Effector CD8-positive, alpha-beta T cell (primary cell): ENCODE measurements around the gene ZNF732.
"Not testable (repeated sequence)": the region's sequence is repeated elsewhere in the genome, so short reads cannot be mapped to it uniquely, and the experiment has no call there.

Experiments used
- DNase-seq: peaks from one replicate; lab custom pipeline; 2025; lab: John Stamatoyannopoulos, UW
- total RNA-seq, 4 experiments: gene quantifications; one replicate each; lab custom pipeline; 2026; lab: John Stamatoyannopoulos, UW

The ZNF732 gene
- 0 reads per million in 4 experiments for total RNA-seq

DNA sequence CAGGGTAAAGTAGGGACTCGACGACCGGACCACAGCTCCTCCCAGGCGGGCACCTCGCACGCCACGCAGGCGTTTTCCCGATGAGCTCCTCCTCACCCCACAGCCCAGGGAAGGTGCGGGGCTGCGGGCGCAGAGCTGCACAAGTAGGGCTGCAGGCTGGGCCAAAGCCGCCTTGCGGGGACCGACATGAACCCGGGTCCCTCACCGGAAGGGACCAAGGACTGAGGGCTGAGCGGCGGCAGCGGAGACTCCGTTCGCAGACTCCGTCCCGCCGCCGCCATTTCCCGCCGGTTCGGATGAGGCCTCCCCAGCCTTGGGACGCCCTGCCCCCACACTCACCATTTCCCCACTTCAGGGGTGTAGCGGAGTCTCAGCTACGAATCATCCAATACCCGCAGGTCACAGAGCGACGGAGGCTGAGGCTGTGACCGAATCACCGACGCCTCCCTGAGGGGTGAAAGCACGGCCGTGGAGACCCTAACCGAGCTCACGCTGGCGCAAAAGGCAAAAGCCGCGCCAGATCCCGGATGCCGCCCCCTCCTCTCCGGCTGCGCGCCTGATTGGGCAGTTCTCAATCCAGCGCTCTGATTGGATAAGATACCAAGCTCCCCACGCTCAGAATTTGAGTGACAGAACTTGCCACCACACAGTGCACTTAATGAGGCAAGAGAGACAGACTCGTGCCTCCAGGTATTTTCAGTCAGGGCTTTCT, at the start of gene ZNF732:
TSS of gene ZNF732 (minus strand) at position 506 of the 712 bp plus-strand sequence. CDS start at position 342, 164 bp downstream.
- DNase-seq = no peak

DNA sequence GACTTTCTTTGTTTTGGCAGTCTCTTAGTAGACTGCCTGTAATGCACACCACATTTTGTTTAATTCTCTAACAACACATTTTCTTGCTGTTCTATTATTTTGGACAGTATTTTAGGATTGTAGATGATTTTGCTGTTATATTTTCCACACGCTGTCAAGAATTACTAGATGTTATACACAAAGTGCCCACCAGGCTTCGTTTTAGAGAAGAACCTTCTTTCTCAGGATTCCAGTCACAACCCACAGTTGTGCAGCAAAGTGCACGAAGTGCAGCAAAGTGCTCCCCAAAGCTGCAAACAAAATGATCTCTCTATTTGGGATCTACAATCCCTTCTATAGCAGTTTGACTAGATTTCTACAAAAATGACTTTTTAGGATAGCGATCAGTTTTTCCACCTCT, 34.7 kb upstream of the ZNF732 start:
- no peak for DNase-seq

DNA sequence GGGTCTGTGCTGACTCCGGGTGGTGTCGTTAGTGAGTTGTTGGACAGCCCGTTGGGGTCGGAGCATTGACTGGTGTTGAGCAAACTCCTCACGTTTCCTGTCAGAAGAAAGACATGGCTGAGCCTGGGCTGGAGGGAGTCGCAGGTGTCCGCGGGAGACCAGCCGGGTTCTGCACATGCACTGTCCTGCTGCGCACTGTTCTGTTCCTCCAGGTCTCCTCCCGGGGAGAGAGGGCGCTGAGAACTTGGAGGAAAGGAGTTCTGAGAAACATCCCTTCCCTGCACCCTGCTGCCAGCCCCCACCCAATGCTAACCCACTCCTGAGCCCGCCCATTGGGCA, 33.5 kb upstream of the ZNF732 start:
- DNase-seq = no peak

DNA sequence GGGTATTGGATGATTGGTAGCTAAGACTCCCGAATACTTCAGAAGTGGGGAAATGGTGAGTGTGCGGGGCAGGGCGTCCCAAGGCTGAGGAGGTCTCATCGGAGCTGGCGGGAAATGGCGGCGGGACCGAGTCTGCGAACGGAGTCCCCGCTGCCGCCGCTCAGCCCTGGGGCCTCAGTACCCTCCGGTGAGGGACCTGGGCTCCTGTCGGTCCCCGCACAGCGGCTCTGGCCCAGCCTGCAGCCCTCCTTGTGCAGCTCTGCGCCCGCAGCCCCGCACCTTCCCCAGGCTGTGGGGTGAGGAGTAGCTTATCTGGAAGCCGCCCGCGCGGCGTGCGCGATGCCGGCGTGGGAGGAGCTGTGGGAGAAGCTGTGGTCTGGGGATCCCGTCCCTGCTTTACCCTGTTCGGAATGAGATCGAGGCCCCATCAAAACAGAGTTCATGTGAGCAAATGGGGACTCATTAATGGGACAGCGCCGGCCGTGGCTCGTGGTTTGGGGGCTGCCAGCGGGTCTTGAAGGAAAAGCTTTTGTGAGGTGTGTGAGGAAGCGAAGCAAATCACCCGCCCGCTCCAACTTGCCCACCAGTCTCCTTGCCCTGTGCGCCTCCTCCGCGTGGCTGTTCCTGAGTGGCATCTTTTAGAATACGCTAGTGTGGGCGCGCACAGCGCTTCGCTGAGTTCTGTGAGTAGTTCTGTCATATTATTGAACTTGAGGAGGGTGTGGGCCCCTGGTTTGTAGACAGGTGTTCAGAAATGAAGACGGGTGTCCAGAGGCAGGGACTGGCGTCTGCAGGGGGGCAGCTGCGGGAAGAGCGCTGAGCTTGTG, 32.9 kb upstream of the ZNF732 start:
- peak; percentile 43 for DNase-seq

DNA sequence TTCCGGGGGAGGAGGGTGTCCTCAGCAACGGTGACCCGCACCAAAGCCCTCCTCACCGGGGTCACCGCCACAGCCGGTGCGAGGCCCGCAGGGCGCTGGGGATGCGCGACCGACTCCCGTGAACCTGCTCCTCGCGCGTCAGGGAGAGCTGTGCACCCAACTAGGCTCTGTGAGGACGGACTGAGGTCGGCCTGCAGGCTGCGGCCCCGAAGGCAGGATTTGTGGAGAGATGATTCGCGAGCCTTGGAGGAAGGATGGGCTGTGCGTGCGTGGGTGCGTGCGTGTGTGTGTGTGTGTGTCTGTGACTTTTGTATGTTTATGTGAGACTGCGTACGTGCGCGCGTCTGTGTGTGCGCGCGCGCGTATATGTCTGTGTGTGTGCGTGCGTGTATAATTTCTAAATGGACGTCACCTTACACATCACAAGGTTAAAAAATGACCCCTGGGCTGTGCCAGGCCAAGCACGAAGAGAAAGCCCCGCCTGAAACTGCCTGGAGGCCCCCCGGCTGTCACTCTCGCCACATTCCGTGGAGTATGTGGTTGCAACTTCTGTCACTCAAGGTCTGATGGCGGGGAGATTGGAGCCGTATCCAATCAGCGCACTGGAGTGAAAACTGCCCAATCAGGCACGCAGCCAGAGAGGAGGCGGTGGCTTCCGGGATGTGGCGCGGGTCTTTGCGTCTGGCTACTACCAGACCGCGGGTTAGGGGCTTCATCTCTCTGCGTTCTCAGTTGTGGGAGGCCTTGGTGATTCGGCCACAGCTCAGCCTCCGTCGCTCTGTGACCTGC, 32.1 kb upstream of the ZNF732 start, which contains the start of gene ZNF141:
TSS of gene ZNF141 (plus strand) at position 672 of the 789 bp plus-strand sequence. CDS start 170 bp downstream, outside the sequence.
- peak; percentile 89 for DNase-seq

DNA sequence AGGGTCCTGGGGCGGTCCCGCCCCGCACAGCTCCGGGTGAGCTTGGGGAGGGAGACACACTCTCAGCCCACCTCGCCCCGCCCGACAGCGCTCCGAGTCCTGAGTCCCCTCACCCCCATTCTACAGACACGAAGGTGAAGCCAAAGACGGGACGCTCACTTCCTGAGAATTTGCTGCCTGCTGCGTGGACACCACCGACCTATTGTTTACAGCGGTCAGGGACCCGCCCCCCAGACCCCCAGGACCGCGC, 31.5 kb upstream of the ZNF732 start:
- peak; percentile 38 for DNase-seq

DNA sequence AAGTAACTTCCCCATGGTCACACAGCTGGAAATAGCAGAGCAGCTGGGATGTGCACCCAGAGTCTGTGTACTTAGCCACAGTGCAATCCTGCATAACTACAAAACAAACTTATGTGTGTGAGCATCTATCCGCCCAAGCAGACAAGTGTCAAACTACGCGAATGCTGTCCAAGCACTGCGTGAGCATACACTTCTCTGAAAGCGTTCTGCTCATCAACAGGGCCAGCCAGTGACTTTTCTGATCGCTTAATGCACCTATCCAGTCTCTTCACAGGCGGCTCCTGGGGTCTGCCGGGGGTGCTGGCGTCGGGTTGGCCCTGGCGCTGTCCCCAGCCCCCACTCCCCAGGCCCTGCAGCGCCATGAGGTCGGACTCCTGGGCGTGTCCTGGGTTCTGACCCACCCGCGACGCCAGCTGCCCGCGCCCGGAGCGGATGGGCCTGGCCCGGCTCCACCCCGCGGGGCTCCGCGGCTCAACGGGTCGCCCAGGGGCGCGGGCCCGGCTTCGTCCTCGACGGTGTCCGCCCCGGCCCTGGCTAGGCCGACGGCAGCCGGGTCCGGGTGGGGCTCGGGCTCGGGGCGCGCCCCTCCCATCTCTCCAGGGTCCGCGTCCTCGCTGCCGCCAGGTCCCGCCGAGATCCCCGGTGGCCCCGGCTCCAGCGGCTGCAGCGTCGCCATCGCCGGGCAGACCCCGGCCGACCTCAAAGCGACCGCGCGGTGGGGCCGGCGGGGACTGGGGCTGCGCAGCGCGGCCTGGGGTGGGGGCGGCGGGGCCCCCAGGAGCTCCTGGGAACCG, 31.0 kb upstream of the ZNF732 start:
- DNase-seq = no peak

DNA sequence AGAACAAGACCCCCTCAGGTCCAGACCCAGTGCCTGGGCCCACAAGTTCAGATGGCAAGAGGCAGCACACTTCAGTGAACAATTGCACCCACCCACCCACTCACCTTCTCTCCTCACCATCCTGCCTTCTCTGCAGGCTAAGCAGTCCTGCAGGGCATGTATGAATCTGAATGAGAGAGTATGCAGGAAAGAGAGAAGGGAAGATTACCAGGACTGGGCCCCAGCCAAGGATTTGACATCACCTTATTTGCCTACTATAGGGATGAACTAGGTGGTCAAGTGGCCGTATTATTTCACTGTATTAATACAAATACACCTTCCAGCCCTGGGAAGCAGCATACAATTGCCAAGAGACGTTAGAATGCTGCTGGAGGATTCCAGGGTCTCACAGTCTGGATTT, 30.2 kb upstream of the ZNF732 start:
- no peak for DNase-seq

DNA sequence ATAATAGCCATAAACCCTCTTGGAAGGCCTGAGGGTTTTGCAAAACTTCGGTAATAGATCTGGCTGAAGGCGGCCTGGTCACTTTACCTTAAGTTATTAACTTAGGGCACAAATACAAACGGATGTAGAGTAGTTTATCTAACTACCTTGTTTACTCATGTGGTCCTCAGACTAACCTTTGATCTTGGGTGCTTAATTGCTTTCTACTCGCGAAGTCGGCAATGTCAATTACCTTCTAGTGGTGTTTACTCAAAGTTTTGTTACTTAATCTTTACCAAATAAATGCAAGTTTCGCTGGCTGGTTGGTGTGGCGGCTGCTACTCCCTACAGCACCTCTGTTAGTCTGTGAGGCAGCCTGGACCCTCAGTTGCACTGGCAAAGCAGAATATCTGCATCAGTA, 23.5 kb upstream of the ZNF732 start:
- no peak for DNase-seq

DNA sequence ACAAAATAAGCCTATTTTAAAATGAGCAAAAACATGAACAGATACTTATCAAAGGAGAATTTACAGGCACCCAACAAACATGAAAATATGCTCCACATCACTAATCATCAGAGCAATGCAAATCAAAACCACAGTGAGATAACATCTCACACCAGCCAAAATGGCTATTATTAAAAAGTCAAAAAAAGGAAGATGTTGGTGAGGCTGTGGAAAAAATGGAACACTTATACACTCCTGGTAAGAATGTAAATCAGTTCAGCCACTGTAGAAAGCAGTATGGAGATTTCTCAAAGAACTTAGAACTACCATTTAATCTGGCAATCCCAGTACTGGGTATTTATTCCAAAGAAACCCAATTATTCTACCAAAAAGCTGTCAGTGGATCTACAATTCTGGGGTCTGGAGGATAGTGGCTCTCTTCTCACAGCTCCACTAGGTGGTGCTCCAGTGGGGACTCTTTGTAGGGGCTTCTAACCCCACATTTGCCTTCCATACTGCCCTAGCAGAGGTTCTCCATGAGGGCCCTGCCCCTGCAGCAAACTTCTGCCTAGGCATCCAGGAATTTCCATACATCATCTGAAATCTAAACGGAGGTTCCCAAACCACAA, 9.1 kb upstream of the ZNF732 start:
- DNase-seq = no peak

DNA sequence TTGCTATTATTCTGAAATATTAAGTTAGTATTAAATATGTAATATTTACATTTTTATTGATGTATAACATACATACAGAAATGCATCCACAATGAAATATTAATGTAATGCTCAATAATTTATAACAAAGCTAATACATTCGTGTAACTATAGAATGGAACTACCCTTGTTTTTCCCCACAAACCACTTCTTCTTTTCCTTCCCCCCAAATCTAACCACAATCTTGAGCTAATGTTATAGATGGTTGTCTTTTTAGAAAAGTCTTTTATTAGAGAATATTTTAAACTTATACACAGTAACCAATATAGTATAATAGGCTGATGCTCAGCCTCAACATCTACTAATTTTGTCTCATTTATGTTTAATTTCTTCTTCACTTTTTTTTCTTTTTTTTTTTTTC, 4.5 kb upstream of the ZNF732 start:
- no peak for DNase-seq

DNA sequence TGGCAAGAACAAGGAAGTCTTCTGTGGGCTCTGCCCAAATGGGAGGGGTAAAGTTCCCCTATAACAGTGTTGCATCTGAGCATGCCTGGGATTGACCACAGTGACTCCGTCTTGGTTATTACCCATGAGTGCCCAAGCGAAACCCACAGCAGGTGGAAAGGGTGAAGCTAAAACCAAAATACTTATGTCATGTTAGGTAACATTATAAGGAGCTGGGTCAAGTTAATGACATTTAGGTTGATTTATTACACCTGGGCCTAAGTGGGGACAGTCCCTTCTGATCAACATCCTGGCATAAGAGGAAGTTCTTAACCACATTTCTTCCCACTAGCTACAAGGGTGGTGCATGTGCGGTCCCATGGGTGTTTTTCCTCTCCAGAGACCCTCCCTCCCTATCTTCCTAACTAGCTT, 1.3 kb upstream of the ZNF732 start:
- DNase-seq = no peak

DNA sequence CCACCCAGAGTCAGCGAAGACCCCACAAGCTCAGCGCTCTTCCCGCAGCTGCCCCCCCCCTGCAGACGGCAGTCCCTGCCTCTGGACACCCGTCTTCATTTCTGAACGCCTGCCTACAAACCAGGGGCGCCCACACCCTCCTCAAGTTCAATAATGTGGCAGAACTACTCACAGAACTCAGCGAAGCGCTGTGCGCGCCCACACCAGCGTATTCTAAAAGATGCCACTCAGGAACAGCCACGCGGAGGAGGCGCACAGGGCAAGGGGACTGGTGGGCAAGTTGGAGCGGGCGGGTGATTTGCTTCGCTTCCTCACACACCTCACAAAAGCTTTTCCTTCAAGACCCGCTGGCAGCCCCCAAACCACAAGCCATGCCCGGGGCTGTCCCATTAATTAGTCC, 758 bp downstream of the ZNF732 start:
- not testable (repeated sequence) for DNase-seq

DNA sequence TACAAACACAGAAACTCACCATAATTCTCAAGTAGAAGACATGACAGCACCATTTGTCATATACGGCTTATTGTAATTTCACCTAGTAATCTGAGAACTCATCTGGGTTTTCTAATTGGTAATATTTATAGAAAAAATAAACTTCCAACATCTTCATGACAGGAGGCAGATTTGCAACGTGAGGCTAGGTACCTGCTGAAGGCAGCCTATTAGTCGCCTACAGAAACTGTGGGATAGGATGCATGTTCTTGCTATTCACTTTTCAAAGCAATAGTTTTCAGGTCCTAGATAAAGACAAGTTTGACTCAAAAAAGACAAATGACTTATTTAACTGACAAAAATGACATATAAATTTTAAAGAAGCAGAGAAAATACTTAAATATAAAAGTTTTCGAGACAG, 2.9 kb downstream of the ZNF732 start:
- no peak for DNase-seq

DNA sequence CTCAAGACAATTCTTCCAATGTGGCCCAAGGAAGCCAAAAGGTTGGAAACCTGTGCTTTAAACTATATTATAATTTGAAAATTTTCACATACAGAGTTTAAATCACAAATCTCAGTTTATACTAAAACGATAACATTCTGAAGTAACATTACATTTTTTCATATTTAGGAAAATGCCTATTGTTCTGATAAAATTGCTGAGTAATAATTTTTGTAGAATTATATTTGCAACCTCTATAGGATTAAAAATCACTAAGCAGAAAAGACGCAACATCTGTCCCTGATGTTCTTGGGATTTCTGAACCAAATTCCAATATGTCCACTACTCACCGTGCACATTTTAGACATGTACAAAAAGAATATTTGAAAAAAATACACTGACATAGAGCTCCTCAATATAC, 10.5 kb downstream of the ZNF732 start:
- DNase-seq = no peak

DNA sequence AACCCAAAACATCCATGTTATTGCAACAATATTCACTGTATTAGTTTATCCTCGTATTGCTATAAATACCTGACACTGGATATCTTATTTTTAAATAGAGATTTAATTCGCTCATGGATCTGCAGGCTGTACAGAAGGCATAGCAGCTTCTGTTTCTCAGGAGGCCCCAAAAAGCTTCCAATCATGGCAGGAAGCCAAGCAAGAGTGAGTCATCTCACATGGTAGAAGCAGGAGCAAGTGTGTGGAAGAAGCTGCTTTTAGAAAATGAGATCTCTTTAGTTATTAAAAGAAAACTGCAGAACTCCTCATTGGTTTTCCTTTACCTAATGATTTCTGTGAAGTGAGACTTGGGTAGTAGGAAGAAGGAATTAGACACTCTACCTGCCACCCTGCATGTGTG, 16.4 kb downstream of the ZNF732 start:
- DNase-seq = no peak

DNA sequence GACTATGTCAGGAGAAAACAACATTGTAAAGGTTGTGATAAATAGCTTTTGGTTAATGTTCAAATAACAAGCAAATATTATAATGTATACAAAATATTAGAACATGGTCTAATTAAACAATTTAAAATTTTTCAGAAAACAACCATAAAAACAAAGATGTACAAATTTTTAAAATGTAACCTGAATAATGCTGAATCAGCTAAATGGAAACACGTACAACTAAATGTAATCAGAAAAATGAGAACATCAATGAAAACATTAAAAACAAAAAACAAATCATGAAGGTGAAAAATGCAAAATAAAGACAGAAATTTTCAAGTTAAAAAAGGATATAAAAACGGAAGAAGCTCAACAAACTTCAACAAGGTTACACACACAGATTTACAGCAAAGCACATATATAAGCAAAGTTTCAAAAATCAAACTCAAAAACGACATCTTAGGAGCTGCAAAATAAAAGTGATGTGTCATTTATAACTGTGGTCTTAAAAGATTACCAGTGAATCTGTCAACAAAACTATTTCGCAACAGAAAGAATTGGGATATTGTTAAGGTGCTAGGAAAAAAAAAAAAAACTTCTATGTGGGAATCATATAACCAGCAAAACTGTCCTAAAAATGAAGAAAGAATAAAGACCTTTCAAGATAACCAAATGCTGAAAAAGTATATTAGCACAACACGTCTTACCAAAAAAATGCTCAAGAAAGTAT, 31.8 kb downstream of the ZNF732 start:
- DNase-seq = no peak

DNA sequence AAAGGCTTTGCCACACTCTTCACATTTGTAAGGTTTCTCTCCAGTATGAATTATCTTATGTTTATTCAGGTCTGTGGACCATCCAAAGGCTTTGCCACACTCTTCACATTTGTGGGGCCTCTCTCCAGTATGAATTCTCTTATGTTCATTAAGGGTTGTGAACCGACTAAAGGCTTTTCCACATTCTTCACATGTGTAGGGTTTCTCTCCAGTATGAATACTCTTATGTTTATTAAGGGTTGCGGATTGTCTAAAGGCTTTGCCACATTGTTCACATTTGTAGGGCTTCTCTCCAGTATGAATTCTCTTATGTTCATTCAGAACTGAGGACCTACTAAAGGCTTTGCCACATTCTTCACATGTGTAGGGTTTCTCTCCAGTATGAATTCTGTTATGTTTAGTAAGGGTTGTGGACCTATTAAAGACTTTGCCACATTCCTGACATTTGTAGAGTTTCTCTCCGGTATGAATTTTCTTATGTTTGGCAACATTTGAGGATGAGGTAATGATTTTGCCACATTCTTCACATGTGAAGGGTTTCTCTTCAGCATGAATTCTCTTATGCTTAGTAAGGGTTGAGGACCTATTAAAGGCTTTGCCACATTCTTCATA, 33.7 kb downstream of the ZNF732 start:
- DNase-seq = no peak

DNA sequence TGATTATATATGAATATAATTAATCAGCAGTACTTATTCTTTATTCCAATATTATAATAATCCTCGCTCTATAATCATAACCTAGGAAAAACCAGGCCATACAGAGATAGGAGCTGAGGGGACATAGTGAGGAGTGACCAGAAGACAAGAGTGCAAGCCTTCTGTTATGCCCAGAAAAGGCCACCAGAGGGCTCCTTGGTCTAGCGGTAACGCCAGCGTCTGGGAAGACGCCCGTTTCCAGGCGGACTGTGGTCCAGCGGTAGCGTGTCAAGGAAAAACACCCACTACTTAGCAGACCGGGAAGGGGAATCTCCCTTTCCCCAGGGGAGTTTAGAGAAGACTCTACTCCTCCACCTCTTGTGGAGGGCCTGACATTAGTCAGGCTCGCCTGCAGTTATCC, 46.0 kb downstream of the ZNF732 start:
- DNase-seq = not testable (repeated sequence)

DNA sequence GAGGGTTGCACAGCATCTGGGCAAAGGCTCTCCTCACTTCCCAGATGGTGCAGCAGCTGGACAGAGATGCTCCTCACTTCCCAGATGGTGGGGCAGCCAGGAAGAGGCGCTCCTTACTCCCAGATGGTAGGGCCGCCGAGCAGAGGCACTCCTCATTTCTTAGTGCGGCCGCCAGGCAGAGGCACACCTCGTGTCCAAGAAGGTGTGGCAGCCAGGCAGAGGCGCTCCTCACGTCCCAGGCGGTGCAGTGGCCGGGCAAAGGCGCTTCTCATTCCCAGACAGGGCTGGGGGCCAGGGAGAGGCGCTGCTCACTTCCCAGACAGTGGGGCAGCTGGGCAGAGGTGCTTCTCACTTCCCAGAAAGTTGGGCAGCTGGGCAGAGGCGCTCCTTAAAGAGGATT, 48.8 kb downstream of the ZNF732 start:
- no peak for DNase-seq
